SHP77 treated with DMSO at 0.1 percent for 48 hours (cell line): ENCODE results near the gene UMODL1.
A peak's percentile ranks its signal among the peaks of the same experiment; 100 is the strongest.

Experiments used
- DNase-seq: peaks from one replicate; lab custom pipeline; 2025; lab: John Stamatoyannopoulos, UW

The UMODL1 gene

GRCh38 chr21:42149656-42150473 is 78.7 kb downstream of the UMODL1 start:
- DNase-seq = no peak

GRCh38 chr21:42150474-42151085 is 79.5 kb downstream of the UMODL1 start:
- DNase-seq = no peak

- DNase-seq = no peak
These were observed 80.2 kb downstream of the UMODL1 start for GRCh38 chr21:42151148-42151947.

GRCh38 chr21:42151948-42152220 is 80.8 kb downstream of the UMODL1 start:
- DNase-seq = no peak

GRCh38 chr21:42153046-42153686 is 82.0 kb downstream of the UMODL1 start:
- no peak for DNase-seq

GRCh38 chr21:42153746-42154145 is 82.6 kb downstream of the UMODL1 start:
- DNase-seq = no peak

GRCh38 chr21:42154237-42155044 is 83.3 kb downstream of the UMODL1 start:
- no peak for DNase-seq

- DNase-seq = no peak
These were observed 84.1 kb downstream of the UMODL1 start for GRCh38 chr21:42155045-42155855.

- DNase-seq = peak; percentile 8
These were observed 85.8 kb downstream of the UMODL1 start for GRCh38 chr21:42156690-42157605.

- no peak for DNase-seq
These were observed 86.6 kb downstream of the UMODL1 start for GRCh38 chr21:42157606-42158310.

- DNase-seq = no peak
These were observed 87.7 kb downstream of the UMODL1 start for GRCh38 chr21:42158846-42159245.

GRCh38 chr21:42159560-42160110 is 88.5 kb downstream of the UMODL1 start:
- DNase-seq = no peak

GRCh38 chr21:42160111-42160721 is 89.1 kb downstream of the UMODL1 start:
- no peak for DNase-seq

GRCh38 chr21:42160765-42161164 is 89.6 kb downstream of the UMODL1 start:
- no peak for DNase-seq

- no peak for DNase-seq
These were observed 90.4 kb downstream of the UMODL1 start for GRCh38 chr21:42161401-42161955.

- no peak for DNase-seq
These were observed 91.0 kb downstream of the UMODL1 start for GRCh38 chr21:42161956-42162681.

- DNase-seq = no peak
These were observed 91.9 kb downstream of the UMODL1 start for GRCh38 chr21:42162831-42163510.
